Kidney (tissue), 14 donors: ENCODE data around the gene HOXC4. TPM values are rescaled to one million over a fixed set of nuclear protein-coding genes. Genes with fewer than 3 reads are reported as not detected.
A peak's percentile ranks its signal among the peaks of the same experiment; 100 is the strongest.

Source experiments
- DNase-seq, 5 donors: peaks; one replicate each; pipeline ENCODE4 v3.0.0-alpha.2; 2013 to 2020
- FAIRE-seq: peaks from 2 replicates; lab custom pipeline; 2012; peaks lifted over from hg19 to GRCh38; lab: Jason Lieb, UNC
- H3K27ac ChIP-seq, 2 donors: one replicate each; pipeline ENCODE4 v1.7.0; 2013; ENCODE audit warnings: low read depth in 2 of 2, low read length in 2 of 2, inconsistent platforms in 1 of 2
- H3K27me3 ChIP-seq: one replicate; pipeline ENCODE4 v1.7.1; 2013; ENCODE audit warnings: low read length, inconsistent platforms; ENCODE audit not compliant: control insufficient read depth, insufficient read depth
- H3K36me3 ChIP-seq, 3 donors: one replicate each; pipeline versions ENCODE4 v1.7.0 to v1.7.1; 2013; ENCODE audit warnings: low read length in 3 of 3, control low read depth in 1 of 3, inconsistent platforms in 1 of 3; ENCODE audit not compliant: insufficient read depth in 3 of 3, control insufficient read depth in 2 of 3
- H3K4me1 ChIP-seq, 3 donors: one replicate each; pipeline versions ENCODE4 v1.7.0 to v1.7.1; 2013; ENCODE audit warnings: low read length in 3 of 3, inconsistent platforms in 1 of 3, low read depth in 1 of 3; ENCODE audit not compliant: control insufficient read depth in 2 of 3, insufficient read depth in 2 of 3
- H3K4me3 ChIP-seq, 3 donors: one replicate each; pipeline versions ENCODE4 v1.7.0 to v1.8.1; 2013; ENCODE audit warnings: low read length in 3 of 3, control low read depth in 1 of 3, inconsistent platforms in 1 of 3
- H3K9ac ChIP-seq, 3 donors: one replicate each; pipeline versions ENCODE4 v1.7.0 to v1.7.1; 2013; ENCODE audit warnings: low read length in 3 of 3, control low read depth in 1 of 3, inconsistent platforms in 1 of 3
- H3K9me3 ChIP-seq, 3 donors: one replicate each; pipeline versions ENCODE4 v1.7.0 to v1.7.1; 2013; ENCODE audit warnings: low read length in 3 of 3, control low read depth in 1 of 3, inconsistent platforms in 1 of 3; ENCODE audit not compliant: control insufficient read depth in 2 of 3, insufficient read depth in 1 of 3
- intact Hi-C: fragments of 100-400 bp; cut with DNase I; formaldehyde crosslinking; loops from one replicate; pipeline ENCODE4 v1.11.1; 2022
- polyA plus RNA-seq: library from polyadenylated mRNA; stranded (reverse); fragments of 350-450 nt; fragmentation: Illumina TruSeq; extraction: RNeasy Lipid Tissue Mini Kit (QIAGEN cat#74804); gene quantifications from one replicate; pipeline ENCODE4 v1.2.3, GENCODE V29; 2014; ENCODE audit warnings: low read depth, low replicate concordance; ENCODE audit not compliant: insufficient read depth
- total RNA-seq: library from RNA; stranded (reverse); fragmentation: NEBNext Ultra II Directional; extraction: Animal tissue kit (Norgen Biotek cat#: 25700); gene quantifications from one replicate; pipeline ENCODE4 v1.2.1, GENCODE V29; 2021
- TF ChIP-seq, protein P1 (sequence below): IDR thresholded peaks from 3 replicates; pipeline ENCODE4 v1.5.1; 2012; ENCODE audit warnings: mild to moderate bottlenecking, moderate library complexity, borderline replicate concordance; ENCODE audit not compliant: insufficient read depth; ENCODE audit errors: extremely low read depth
- donor health status: control.
- donor health status: control.
- donor health status: control.
- donor health status: control.
- donor health status: control.
- donor health status: DM: yes; HTN: yes; CAD: no.
- donor health status: Normal renal cell carcinoma (clear cell type).

The HOXC4 gene
- total and polyA plus RNA-seq, 2 donors from 2014 or later = 13.9 to 24.5 TPM

DNA sequence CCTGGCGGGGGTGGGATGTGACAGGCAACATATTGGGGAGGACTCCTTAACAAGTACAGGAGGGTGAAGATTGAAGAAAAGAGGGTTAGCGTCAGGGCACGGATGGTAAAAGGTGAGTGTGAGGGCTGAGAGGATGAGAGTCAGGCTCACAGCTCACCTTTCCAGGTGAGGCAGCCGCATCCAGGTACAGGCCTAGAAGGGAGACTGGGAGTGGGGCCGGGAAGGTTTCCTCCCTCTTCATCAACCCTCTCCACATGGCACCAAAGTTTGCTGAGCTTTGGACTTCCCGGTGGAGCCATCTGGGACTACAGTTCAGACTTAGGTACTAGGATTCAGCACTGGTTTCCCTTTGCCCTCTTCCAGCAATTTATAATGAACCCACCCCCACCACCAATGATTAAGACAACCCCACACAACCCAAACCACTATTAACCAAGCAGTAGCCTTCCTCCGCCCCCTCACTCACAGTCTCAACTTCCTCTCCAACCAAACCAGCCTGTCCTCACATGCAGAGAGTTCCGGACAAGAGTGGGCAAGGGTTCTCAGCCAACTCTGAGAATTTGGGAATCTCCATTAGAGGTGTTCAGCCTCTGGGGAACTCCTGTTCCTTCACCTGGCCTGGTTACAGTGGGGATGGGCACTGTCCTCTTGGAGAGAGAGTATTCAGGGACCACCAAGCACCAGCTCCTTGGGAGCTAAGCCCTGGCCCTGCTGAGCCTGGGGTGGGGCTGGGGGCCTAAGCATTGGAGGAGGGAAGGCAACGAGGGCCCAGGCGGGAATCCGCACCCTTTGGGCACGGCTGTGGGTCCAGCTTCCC lies 2.4 kb upstream of the HOXC4 start:
- TF ChIP-seq, protein P1, sequence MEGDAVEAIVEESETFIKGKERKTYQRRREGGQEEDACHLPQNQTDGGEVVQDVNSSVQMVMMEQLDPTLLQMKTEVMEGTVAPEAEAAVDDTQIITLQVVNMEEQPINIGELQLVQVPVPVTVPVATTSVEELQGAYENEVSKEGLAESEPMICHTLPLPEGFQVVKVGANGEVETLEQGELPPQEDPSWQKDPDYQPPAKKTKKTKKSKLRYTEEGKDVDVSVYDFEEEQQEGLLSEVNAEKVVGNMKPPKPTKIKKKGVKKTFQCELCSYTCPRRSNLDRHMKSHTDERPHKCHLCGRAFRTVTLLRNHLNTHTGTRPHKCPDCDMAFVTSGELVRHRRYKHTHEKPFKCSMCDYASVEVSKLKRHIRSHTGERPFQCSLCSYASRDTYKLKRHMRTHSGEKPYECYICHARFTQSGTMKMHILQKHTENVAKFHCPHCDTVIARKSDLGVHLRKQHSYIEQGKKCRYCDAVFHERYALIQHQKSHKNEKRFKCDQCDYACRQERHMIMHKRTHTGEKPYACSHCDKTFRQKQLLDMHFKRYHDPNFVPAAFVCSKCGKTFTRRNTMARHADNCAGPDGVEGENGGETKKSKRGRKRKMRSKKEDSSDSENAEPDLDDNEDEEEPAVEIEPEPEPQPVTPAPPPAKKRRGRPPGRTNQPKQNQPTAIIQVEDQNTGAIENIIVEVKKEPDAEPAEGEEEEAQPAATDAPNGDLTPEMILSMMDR = no peak
- DNase-seq = peak in 3 of 5 donors; percentile 43 to 61 (median 59)
- H3K27me3 ChIP-seq = peaks cover 5% of the 10 kb centered on the region
- no peak overlapping the region for H3K9ac ChIP-seq
- no peak for FAIRE-seq
- peaks cover 0 to 3% (median 0%) of the 10 kb centered on the region in 3 donors for H3K36me3 ChIP-seq
- no peaks in the 10 kb centered on the region for H3K9me3 ChIP-seq
- intact Hi-C loops = no loop called here
- H3K4me3 ChIP-seq = no peak overlapping the region
- H3K27ac ChIP-seq = no peak overlapping the region
- H3K4me1 ChIP-seq = peaks cover 0 to 14% (median 3%) of the 10 kb centered on the region in 3 donors

DNA sequence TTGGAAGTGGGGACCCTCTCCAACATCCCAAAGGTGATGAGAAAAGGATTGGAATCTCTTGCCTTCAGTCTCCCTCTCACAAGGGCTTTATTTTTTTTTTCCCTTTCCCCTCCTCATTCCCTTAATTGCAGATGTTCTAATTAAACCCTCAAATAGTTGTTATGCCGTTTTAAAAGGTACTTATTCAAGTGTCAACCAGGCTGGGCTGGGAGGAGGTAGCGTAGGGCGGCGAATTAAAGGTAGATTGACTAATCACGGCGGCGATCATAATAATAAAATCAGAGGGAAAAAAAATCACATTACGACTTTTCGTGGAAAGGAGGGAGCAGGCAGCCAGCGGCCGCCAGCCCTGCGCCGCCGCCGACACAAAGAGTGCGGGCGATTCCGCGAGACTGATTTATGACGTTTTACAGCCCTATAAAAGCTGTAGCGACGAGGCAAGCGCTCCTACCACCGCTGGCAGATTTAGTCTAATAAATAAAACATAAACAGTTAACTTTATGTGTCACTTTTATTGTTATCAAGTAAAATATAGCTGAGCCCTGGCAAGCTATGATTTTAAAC lies 1.7 kb upstream of the HOXC4 start:
- peaks cover 3% of the 10 kb centered on the region for H3K27me3 ChIP-seq

DNA sequence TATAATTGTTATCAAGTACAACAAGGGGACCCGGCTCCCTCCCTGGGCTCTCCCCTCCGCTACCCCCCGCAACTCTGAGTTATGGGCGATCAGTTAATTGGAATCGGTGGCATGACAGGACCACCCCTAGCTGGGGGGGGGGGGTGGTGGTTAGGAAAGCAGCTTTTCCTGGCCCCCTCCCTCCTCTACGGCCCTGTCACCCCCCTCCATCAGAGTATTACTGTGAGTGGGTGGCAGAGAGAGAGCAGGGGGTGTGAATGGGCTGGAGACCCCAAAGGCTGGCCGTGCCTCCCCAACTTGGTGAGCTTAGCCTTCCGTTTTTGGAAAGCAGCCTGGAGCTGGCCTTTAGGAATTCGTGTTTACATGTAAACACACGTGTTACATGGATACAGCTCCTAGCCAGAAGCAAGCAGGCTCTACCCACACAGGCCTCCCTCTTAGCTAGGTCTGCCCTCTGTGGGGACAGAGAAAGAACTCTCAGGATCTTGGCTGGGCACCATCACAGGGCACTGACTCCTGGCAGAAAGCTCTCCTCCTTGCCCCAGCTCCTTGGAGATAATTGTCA lies 1.1 kb upstream of the HOXC4 start:
- DNase-seq (peak in 4 of 5 donors; percentile 77 to 93 (median 84)), FAIRE-seq (no peak)
- peak overlapping the region in 1 of 3 donors; percentile 30 for H3K9ac ChIP-seq
- H3K4me1 ChIP-seq = peaks cover 0 to 14% (median 3%) of the 10 kb centered on the region in 3 donors
- intact Hi-C loops = no loop called here
- H3K9me3 ChIP-seq = no peaks in the 10 kb centered on the region
- TF ChIP-seq, protein P1 = no peak
- no peak overlapping the region for H3K27ac ChIP-seq
- H3K4me3 ChIP-seq = no peak overlapping the region
- H3K27me3 ChIP-seq = peaks cover 3% of the 10 kb centered on the region
- H3K36me3 ChIP-seq = peaks cover 0 to 3% (median 0%) of the 10 kb centered on the region in 3 donors

More for the DNA sequence above, 1.7 kb upstream of the HOXC4 start:
- Histone ChIP-seq H3K4me3 (peak overlapping the region in 1 of 3 donors; percentile 8), H3K9me3 (no peaks in the 10 kb centered on the region), H3K36me3 (peaks cover 0 to 3% (median 0%) of the 10 kb centered on the region in 3 donors), H3K9ac (no peak overlapping the region), H3K27ac (no peak overlapping the region), H3K4me1 (peaks cover 0 to 14% (median 3%) of the 10 kb centered on the region in 3 donors)
- TF ChIP-seq, protein P1 = no peak
- intact Hi-C loops = no loop called here
- FAIRE-seq (no peak), DNase-seq (peak in 4 of 5 donors; percentile 87 to 96 (median 92))
